ENCODE results near the gene CADM2.
"Not testable (repeated sequence)": the region's sequence is repeated elsewhere in the genome, so short reads cannot be mapped to it uniquely, and the experiment has no call there.

Gene CADM2

GRCh38 chr3:85481411-85482212 is 522.8 kb downstream of the CADM2 start:
- no peak for DNase-seq (ENCODE audit: low read depth in 3 of 3)

GRCh38 chr3:85482213-85482490 is 523.4 kb downstream of the CADM2 start:
- DNase-seq (ENCODE audit: low read depth in 3 of 3): no peak

- DNase-seq (ENCODE audit: low read depth in 3 of 3): no peak
These were observed 525.2 kb downstream of the CADM2 start for GRCh38 chr3:85483986-85484385.

- no peak for DNase-seq (ENCODE audit: low read depth in 3 of 3)
These were observed 528.6 kb downstream of the CADM2 start for GRCh38 chr3:85487375-85487774.

GRCh38 chr3:85495602-85496001 is 536.8 kb downstream of the CADM2 start:
- no peak for DNase-seq (ENCODE audit: low read depth in 3 of 3)

GRCh38 chr3:85498177-85498576 is 539.4 kb downstream of the CADM2 start:
- DNase-seq (ENCODE audit: low read depth in 3 of 3): no peak

- DNase-seq (ENCODE audit: low read depth in 3 of 3): no peak
These were observed 543.5 kb downstream of the CADM2 start for GRCh38 chr3:85502148-85502875.

GRCh38 chr3:85504129-85504784 is 545.5 kb downstream of the CADM2 start:
- not testable (repeated sequence) for DNase-seq (ENCODE audit: low read depth in 3 of 3)

GRCh38 chr3:85504785-85505511 is 546.2 kb downstream of the CADM2 start:
- not testable (repeated sequence) for DNase-seq (ENCODE audit: low read depth in 3 of 3)

GRCh38 chr3:85507052-85507451 is 548.3 kb downstream of the CADM2 start:
- not testable (repeated sequence) for DNase-seq (ENCODE audit: low read depth in 3 of 3)

GRCh38 chr3:85508659-85509058 is 549.9 kb downstream of the CADM2 start:
- DNase-seq (ENCODE audit: low read depth in 3 of 3): no peak

- no peak for DNase-seq (ENCODE audit: low read depth in 3 of 3)
These were observed 557.4 kb downstream of the CADM2 start for GRCh38 chr3:85516146-85516545.

- DNase-seq (ENCODE audit: low read depth in 3 of 3): no peak
These were observed 565.3 kb downstream of the CADM2 start for GRCh38 chr3:85524104-85524503.

GRCh38 chr3:85525264-85525663 is 566.5 kb downstream of the CADM2 start:
- no peak for DNase-seq (ENCODE audit: low read depth in 3 of 3)

GRCh38 chr3:85533586-85533985 is 574.8 kb downstream of the CADM2 start:
- DNase-seq (ENCODE audit: low read depth in 3 of 3): no peak

GRCh38 chr3:85535517-85535916 is 576.7 kb downstream of the CADM2 start:
- DNase-seq (ENCODE audit: low read depth in 3 of 3): no peak

GRCh38 chr3:85539232-85539631 is 580.4 kb downstream of the CADM2 start:
- DNase-seq (ENCODE audit: low read depth in 3 of 3): no peak

- DNase-seq (ENCODE audit: low read depth in 3 of 3): no peak
These were observed 595.4 kb downstream of the CADM2 start for GRCh38 chr3:85554153-85554552.

- no peak for DNase-seq (ENCODE audit: low read depth in 3 of 3)
These were observed 601.4 kb downstream of the CADM2 start for GRCh38 chr3:85560088-85560785.

GRCh38 chr3:85567071-85567676 is 608.4 kb downstream of the CADM2 start:
- peak in 1 of 3 experiments; percentile 2 for DNase-seq (ENCODE audit: low read depth in 3 of 3)

- no peak for DNase-seq (ENCODE audit: low read depth in 3 of 3)
These were observed 612.0 kb downstream of the CADM2 start for GRCh38 chr3:85570819-85571218.

Measured in stimulated activated CD4-positive, alpha-beta T cell treated with anti-CD3 and anti-CD28 coated beads, TNF-alpha, amount 100 ng/mL, for 24 hours (primary cell).